ENCODE results near the gene STOX2. TPM values are rescaled to one million over a fixed set of nuclear protein-coding genes. Genes with fewer than 3 reads are reported as not detected.

The STOX2 gene
- total RNA-seq, 3 donors from 2014 or later, result 2.7 to 10.9 (median 4.3) TPM

GRCh38 chr4:183977707-183978106 is 72.6 kb downstream of the STOX2 start:
- intact Hi-C loops (cut with DNase I, micrococcal nuclease), result no loop called here
- Histone ChIP-seq H3K4me3 (no peak overlapping the region), H3K4me1 (ENCODE audit: low read depth) (no peaks in the 10 kb centered on the region), H3K9me3 (peaks cover 7% of the 10 kb centered on the region), H3K36me3 (ENCODE audit: low read depth) (no peaks in the 10 kb centered on the region)
- no peak for TF ChIP-seq CTCF (IDR thresholded peaks at IDR 0.05)
- DNase-seq (no peak), ATAC-seq (no peak)

DNA sequence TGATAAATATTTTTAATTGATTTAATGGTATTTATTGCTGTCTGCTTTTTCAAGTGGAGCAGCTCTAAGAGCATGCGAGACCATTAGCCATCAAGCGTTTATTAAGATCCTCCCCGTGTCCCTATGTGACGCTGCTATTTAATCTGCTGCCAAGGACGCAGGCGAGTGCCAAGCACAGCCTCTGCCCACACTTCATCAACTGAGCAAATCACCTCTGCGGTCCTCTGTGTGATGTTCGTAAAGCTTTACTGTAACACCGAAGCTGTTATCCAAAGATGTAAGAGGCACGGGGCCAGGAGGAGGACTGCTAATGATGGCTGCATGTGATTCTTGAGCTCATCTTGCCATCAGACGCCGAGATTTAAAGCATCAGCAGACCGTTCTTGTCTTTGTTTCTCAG is 79.5 kb downstream of the STOX2 start:
- intact Hi-C loops (cut with DNase I, micrococcal nuclease), result no loop called here
- ATAC-seq (no peak), DNase-seq (no peak)
- Histone ChIP-seq H3K9me3 (no peaks in the 10 kb centered on the region), H3K4me3 (no peak overlapping the region), H3K36me3 (ENCODE audit: low read depth) (no peaks in the 10 kb centered on the region), H3K4me1 (ENCODE audit: low read depth) (peaks cover 12% of the 10 kb centered on the region)
- TF ChIP-seq CTCF (IDR thresholded peaks at IDR 0.05), result no peak

DNA sequence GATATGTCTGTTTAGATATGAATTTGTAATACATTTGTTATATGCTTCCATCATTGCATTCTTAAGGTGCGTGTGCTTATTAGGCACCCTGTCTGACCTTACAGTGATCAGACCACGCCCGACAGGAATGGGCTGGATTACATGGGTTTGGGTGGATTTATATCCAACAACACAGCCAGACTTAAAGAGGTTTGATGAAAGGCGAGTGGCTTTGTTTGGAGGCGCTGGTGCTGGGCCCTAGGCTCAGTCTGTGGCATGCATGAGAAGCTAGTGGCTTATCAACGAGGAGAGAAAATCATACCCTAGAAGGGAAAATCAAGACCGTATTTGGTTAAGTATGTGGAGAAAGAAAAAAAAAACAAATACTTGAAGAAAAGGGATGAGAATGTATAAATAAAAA is 80.7 kb downstream of the STOX2 start:
- no peak for DNase-seq
- no peak overlapping the region for H3K4me3 ChIP-seq
- peaks cover 12% of the 10 kb centered on the region for H3K4me1 ChIP-seq (ENCODE audit: low read depth)
- no peaks in the 10 kb centered on the region for H3K9me3 ChIP-seq
- intact Hi-C loops (cut with DNase I, micrococcal nuclease), result no loop called here
- H3K36me3 ChIP-seq (ENCODE audit: low read depth), result no peaks in the 10 kb centered on the region
- ATAC-seq, result no peak
- no peak for TF ChIP-seq CTCF (IDR thresholded peaks at IDR 0.05)

GRCh38 chr4:183986291-183986970 is 81.3 kb downstream of the STOX2 start:
- H3K36me3 ChIP-seq (ENCODE audit: low read depth), result no peaks in the 10 kb centered on the region
- H3K4me3 ChIP-seq, result no peak overlapping the region
- H3K9me3 ChIP-seq, result no peaks in the 10 kb centered on the region
- no peak for DNase-seq
- no peak for TF ChIP-seq CTCF (IDR thresholded peaks at IDR 0.05)
- H3K4me1 ChIP-seq (ENCODE audit: low read depth), result peaks cover 12% of the 10 kb centered on the region
- no peak for ATAC-seq
- intact Hi-C loops (cut with DNase I, micrococcal nuclease), result no loop called here

DNA sequence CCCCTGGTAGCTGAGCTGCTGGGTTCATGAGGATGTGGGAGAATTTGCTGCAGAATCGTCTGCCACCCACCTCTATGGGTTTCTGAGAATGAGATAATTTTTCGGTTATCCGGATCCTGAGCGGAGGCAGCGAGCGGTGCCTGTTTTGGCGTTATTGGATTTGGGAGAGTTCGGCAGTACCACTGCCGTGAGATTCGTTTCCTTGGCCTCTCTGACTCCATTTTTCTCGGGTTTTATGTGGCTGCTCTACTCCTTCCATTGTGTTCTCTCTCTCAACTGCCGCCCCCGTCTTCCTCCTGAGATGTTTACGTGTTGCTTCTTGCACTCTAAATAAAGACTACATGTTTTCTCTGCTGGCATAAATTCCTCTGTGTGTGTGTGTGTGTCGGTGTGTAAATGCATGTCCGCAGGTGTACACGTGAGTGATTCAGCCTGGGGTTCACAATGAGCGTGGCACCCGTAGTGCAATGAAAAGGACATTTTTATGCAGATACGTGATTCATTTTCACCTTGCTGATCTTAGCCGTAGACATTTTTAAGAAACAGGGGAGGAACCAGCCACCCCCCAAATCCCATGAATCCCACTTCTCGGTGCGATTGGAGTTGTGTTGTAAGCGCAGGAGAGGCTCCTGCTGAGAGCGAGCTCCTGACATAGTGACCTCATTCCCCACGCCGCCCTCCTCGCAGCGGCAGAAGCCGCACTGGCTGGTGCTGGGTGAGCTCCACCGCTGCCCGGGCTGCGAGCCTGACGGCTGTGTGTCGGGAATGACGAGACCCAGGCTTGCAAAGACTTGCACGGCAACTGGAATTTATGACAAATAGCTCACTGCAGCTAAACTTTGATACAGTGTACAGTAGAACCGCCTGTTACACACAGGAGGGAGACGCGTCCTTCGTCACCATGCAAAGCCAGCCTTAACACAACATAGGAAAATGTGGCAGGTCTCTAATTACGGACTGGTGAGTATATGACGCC is 82.2 kb downstream of the STOX2 start:
- intact Hi-C loops (cut with DNase I, micrococcal nuclease), result no loop called here
- no peaks in the 10 kb centered on the region for H3K9me3 ChIP-seq
- peak; percentile 85 for ATAC-seq

More for the DNA sequence above, 82.2 kb downstream of the STOX2 start:
- Histone ChIP-seq H3K4me1 (ENCODE audit: low read depth) (peaks cover 12% of the 10 kb centered on the region), H3K4me3 (no peak overlapping the region), H3K36me3 (ENCODE audit: low read depth) (no peaks in the 10 kb centered on the region)
- peak; percentile 58 to 77 (median 67) for DNase-seq
- TF ChIP-seq CTCF (IDR thresholded peaks at IDR 0.05), result no peak

Measured in mucosa of descending colon (tissue), 3 donors.